Type B pancreatic cell (in vitro differentiated cells): ENCODE results near the gene SLC25A21. TPM values are rescaled to one million over a fixed set of nuclear protein-coding genes. Genes with fewer than 3 reads are reported as not detected.

Experiments used
- DNase-seq: peaks from one replicate; pipeline ENCODE4 v3.0.0; 2021; ENCODE audit warnings: mixed read lengths; ENCODE audit not compliant: unreplicated experiment; ENCODE audit errors: extremely low spot score
- H3K27ac Mint-ChIP-seq: 2 replicates; pipeline ENCODE4 v1.8.0; 2021; ENCODE audit warnings: mild to moderate bottlenecking, mixed read lengths
- H3K27me3 Mint-ChIP-seq: 2 replicates; pipeline ENCODE4 v1.8.0; 2021; ENCODE audit warnings: mixed read lengths
- H3K36me3 Mint-ChIP-seq: 2 replicates; pipeline ENCODE4 v1.8.0; 2021; ENCODE audit warnings: mixed read lengths
- H3K4me1 Mint-ChIP-seq: one replicate; pipeline ENCODE4 v1.8.0; 2021; ENCODE audit warnings: mixed read lengths; ENCODE audit not compliant: unreplicated experiment
- H3K4me3 Mint-ChIP-seq: 2 replicates; pipeline ENCODE4 v1.8.0; 2021; ENCODE audit warnings: mild to moderate bottlenecking, mixed read lengths
- H3K9me3 Mint-ChIP-seq: 2 replicates; pipeline ENCODE4 v1.8.0; 2021; ENCODE audit warnings: mixed read lengths
- total RNA-seq: library from RNA; stranded (reverse); gene quantifications from 2 replicates; pipeline ENCODE4 v1.2.1, GENCODE V29; 2021; ENCODE audit warnings: low replicate concordance
- TF ChIP-seq, protein P1 (sequence below): fragments of 200-600 bp; sonication (generic); conservative IDR thresholded peaks from 2 replicates; pipeline ENCODE4 v1.5.0; 2021; ENCODE audit warnings: antibody characterized with exemption, mild to moderate bottlenecking

The SLC25A21 gene
- total RNA-seq, 1 donor from 2014 or later = 0.58 TPM

DNA sequence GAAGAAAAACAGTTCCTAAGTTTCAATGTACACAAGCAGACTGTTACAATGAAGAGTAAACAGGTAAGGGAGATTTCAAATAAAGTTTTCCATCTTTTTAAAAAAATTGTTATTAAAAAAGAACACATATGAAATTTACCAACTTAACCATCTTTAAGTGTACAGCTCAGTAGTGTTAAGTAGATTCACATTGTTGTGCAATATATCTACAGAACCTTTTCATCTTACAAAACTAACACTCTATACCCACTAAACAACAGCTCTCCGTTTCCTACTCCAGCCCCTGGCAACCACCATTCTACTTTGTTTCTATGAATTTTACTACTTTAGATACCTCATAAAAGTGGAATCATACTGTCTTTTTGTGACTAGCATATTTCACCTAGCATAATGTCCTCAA is 139.5 kb downstream of the SLC25A21 start:
- Mint-ChIP-seq H3K27ac (no peak overlapping the region), H3K27me3 (peaks cover 3% of the 10 kb centered on the region), H3K9me3 (no peaks in the 10 kb centered on the region), H3K36me3 (no peaks in the 10 kb centered on the region), H3K4me1 (peaks cover 12% of the 10 kb centered on the region), H3K4me3 (no peak overlapping the region)
- no peak for DNase-seq
- TF ChIP-seq, protein P1, sequence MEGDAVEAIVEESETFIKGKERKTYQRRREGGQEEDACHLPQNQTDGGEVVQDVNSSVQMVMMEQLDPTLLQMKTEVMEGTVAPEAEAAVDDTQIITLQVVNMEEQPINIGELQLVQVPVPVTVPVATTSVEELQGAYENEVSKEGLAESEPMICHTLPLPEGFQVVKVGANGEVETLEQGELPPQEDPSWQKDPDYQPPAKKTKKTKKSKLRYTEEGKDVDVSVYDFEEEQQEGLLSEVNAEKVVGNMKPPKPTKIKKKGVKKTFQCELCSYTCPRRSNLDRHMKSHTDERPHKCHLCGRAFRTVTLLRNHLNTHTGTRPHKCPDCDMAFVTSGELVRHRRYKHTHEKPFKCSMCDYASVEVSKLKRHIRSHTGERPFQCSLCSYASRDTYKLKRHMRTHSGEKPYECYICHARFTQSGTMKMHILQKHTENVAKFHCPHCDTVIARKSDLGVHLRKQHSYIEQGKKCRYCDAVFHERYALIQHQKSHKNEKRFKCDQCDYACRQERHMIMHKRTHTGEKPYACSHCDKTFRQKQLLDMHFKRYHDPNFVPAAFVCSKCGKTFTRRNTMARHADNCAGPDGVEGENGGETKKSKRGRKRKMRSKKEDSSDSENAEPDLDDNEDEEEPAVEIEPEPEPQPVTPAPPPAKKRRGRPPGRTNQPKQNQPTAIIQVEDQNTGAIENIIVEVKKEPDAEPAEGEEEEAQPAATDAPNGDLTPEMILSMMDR = no peak

DNA sequence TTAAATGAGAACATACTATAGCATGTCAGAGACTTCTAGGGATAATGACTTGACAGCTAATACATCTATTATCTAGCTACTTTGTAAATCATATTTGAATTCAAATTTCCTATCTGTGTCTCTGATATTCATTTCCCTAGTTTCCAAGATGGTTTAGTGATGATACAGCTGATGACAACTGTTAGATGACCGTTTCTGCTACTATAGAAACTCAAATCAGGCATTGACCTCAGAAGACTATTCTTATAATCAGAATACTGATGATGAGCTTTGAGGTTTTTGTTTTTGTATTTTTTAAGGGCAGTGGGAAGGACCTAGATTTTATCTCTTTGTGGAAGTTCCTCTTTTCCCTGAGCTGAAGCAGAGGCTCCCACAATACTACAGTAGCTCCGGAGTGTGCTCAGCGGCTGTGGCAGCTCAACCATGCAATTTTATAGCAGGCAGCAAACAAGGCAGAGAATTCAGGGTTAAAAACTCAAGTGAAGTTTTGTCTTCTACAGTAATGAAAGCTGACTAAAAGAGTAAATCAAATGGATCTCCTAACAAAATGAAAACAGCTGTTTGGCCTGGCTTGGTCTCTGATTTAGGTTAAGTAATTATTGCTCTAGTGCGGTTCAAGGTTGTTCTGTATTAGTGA is 145.1 kb downstream of the SLC25A21 start:
- Mint-ChIP-seq H3K4me1 (peaks cover 14% of the 10 kb centered on the region), H3K36me3 (no peaks in the 10 kb centered on the region), H3K4me3 (no peak overlapping the region), H3K9me3 (no peaks in the 10 kb centered on the region), H3K27me3 (peaks cover 3% of the 10 kb centered on the region), H3K27ac (no peak overlapping the region)
- TF ChIP-seq, protein P1 = no peak
- no peak for DNase-seq

- no peaks in the 10 kb centered on the region for H3K27me3 Mint-ChIP-seq
- H3K4me3 Mint-ChIP-seq = no peak overlapping the region
- no peaks in the 10 kb centered on the region for H3K9me3 Mint-ChIP-seq
- no peak for DNase-seq
- no peak overlapping the region for H3K27ac Mint-ChIP-seq
- peaks cover 24% of the 10 kb centered on the region for H3K4me1 Mint-ChIP-seq
- TF ChIP-seq, protein P1 = no peak
- no peaks in the 10 kb centered on the region for H3K36me3 Mint-ChIP-seq
Observed at GRCh38 chr14:37023875-37024565, 148.4 kb downstream of the SLC25A21 start.

DNA sequence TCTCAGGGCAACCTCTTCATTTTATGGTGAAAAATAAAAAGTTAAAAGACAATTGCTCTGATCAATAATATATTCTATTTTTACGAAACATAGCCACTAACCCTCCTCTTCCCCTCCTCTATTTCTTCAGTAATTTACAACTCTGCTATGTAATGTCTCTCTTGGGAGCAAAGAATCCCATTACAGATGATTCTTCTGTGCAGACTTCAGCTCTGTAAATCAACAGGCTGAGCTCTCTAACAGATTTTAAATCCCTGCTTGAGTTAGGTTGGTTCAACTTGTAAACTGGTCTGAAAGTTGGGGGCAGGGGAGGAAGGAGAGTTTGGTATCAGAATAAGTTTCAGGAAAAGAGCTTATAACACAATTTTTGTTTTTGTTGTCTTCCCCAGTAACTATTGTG is 151.0 kb downstream of the SLC25A21 start:
- H3K27ac Mint-ChIP-seq = no peak overlapping the region

GRCh38 chr14:37019488-37019887 is 152.9 kb downstream of the SLC25A21 start:
- Mint-ChIP-seq H3K27ac (no peak overlapping the region), H3K4me3 (no peak overlapping the region), H3K36me3 (no peaks in the 10 kb centered on the region), H3K27me3 (no peaks in the 10 kb centered on the region), H3K9me3 (no peaks in the 10 kb centered on the region), H3K4me1 (peaks cover 18% of the 10 kb centered on the region)
- no peak for DNase-seq
- TF ChIP-seq, protein P1 = no peak

More for the DNA sequence above, 151.0 kb downstream of the SLC25A21 start:
- Mint-ChIP-seq H3K9me3 (no peaks in the 10 kb centered on the region), H3K4me1 (peaks cover 18% of the 10 kb centered on the region), H3K27me3 (no peaks in the 10 kb centered on the region), H3K4me3 (no peak overlapping the region), H3K36me3 (no peaks in the 10 kb centered on the region)
- DNase-seq = no peak
- TF ChIP-seq, protein P1 = no peak
